Measurements from ENCODE around the gene ZNF362. TPM values are rescaled to one million over a fixed set of nuclear protein-coding genes. Genes with fewer than 3 reads are reported as not detected.

The ZNF362 gene
- total and polyA plus RNA-seq, 2 of the 13 experiments (the other 11 are each of a cell fraction or from before 2014, with no cell fraction given), result 8.3 to 14.2 TPM

DNA sequence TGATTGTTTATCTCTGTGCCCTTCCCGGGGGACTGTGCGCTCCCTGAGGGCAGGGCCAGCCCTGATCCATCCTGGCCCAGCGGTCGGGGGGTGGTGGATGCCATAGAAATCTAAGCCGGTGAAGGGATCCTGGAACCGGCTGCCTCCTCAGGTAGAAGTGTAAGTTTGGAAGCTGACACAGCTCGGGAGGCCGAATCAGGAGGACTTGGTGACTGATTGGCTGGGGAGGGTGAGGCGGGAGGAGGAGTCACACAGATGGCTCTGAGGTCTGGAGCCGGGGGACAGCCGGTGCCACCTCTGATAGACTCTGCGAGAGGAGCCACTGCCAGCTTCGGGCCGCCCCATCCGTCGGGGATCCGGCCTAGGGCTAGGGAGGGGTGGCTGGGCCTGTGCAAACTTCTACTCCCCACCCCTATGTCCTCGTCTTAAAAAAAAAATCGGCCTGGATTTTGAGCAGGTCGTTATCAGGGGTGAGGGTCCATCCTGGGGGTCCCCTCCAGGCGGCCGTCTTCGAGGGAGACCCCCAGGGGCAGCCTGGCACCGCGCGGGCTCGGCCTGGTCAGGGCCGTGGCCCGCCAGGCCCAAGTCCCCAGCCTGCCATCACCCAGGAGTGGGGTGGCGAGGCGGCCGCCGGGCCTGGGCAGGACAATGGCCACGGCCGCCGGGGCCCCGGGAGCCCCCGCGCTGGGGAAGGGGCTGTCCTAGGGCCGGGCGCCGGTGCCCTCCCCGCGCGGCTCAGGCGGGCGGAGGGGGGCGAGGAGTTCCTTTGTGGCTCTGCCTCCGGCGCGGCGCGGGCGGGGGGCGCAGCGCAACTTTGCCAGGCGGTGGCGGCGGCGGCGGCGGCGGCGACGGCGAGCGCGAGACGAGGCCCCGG is 708 bp upstream of the ZNF362 start (continued):
- TF ChIP-seq CENPX (CRISPR knock-in tag; IDR thresholded peaks at IDR 0.05), result no peak
- TF ChIP-seq TGIF2 (CRISPR knock-in tag; IDR thresholded peaks at IDR 0.05), result no peak
- TF ChIP-seq SNAI1 (CRISPR knock-in tag; IDR thresholded peaks at IDR 0.05; ENCODE audit: borderline replicate concordance), result no peak
- TF ChIP-seq ZNF3 (CRISPR knock-in tag; IDR thresholded peaks at IDR 0.05), result no peak
- no peak for TF ChIP-seq ZNF644 (CRISPR knock-in tag; IDR thresholded peaks at IDR 0.05; ENCODE audit: low read depth)
- TF ChIP-seq KLF9 (CRISPR knock-in tag; IDR thresholded peaks at IDR 0.05; ENCODE audit: low read depth), result no peak
- TF ChIP-seq SMC3 (IDR thresholded peaks at IDR 0.05; ENCODE audit: low read length), result no peak
- TF ChIP-seq, protein P1, sequence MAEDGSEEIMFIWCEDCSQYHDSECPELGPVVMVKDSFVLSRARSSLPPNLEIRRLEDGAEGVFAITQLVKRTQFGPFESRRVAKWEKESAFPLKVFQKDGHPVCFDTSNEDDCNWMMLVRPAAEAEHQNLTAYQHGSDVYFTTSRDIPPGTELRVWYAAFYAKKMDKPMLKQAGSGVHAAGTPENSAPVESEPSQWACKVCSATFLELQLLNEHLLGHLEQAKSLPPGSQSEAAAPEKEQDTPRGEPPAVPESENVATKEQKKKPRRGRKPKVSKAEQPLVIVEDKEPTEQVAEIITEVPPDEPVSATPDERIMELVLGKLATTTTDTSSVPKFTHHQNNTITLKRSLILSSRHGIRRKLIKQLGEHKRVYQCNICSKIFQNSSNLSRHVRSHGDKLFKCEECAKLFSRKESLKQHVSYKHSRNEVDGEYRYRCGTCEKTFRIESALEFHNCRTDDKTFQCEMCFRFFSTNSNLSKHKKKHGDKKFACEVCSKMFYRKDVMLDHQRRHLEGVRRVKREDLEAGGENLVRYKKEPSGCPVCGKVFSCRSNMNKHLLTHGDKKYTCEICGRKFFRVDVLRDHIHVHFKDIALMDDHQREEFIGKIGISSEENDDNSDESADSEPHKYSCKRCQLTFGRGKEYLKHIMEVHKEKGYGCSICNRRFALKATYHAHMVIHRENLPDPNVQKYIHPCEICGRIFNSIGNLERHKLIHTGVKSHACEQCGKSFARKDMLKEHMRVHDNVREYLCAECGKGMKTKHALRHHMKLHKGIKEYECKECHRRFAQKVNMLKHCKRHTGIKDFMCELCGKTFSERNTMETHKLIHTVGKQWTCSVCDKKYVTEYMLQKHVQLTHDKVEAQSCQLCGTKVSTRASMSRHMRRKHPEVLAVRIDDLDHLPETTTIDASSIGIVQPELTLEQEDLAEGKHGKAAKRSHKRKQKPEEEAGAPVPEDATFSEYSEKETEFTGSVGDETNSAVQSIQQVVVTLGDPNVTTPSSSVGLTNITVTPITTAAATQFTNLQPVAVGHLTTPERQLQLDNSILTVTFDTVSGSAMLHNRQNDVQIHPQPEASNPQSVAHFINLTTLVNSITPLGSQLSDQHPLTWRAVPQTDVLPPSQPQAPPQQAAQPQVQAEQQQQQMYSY (CRISPR knock-in tag; IDR thresholded peaks at IDR 0.05), result no peak
- TF ChIP-seq, protein P2, sequence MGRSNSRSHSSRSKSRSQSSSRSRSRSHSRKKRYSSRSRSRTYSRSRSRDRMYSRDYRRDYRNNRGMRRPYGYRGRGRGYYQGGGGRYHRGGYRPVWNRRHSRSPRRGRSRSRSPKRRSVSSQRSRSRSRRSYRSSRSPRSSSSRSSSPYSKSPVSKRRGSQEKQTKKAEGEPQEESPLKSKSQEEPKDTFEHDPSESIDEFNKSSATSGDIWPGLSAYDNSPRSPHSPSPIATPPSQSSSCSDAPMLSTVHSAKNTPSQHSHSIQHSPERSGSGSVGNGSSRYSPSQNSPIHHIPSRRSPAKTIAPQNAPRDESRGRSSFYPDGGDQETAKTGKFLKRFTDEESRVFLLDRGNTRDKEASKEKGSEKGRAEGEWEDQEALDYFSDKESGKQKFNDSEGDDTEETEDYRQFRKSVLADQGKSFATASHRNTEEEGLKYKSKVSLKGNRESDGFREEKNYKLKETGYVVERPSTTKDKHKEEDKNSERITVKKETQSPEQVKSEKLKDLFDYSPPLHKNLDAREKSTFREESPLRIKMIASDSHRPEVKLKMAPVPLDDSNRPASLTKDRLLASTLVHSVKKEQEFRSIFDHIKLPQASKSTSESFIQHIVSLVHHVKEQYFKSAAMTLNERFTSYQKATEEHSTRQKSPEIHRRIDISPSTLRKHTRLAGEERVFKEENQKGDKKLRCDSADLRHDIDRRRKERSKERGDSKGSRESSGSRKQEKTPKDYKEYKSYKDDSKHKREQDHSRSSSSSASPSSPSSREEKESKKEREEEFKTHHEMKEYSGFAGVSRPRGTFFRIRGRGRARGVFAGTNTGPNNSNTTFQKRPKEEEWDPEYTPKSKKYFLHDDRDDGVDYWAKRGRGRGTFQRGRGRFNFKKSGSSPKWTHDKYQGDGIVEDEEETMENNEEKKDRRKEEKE (IDR thresholded peaks at IDR 0.05), result no peak
- peak; percentile 15; the same call in 1 of the 2 replicates for TF ChIP-seq SALL2 (CRISPR knock-in tag; IDR thresholded peaks at IDR 0.05)
- TF ChIP-seq, protein P3, sequence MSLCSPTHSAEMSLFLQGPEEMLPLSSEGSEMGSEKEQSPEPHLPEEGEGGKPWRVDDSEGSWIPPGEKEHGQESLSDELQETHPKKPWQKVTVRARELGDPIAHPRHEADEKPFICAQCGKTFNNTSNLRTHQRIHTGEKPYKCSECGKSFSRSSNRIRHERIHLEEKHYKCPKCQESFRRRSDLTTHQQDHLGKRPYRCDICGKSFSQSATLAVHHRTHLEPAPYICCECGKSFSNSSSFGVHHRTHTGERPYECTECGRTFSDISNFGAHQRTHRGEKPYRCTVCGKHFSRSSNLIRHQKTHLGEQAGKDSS (CRISPR knock-in tag; IDR thresholded peaks at IDR 0.05; ENCODE audit: borderline replicate concordance, low read depth), result 0 out of 2 replicates have a peak, but pooled peaks have one; percentile 31
- no peak for TF ChIP-seq KDM1A (CRISPR knock-in tag; IDR thresholded peaks at IDR 0.05)
- TF ChIP-seq ZNF235 (CRISPR knock-in tag; IDR thresholded peaks at IDR 0.05; ENCODE audit: borderline replicate concordance), result no peak
- TF ChIP-seq KMT2A (CRISPR knock-in tag; IDR thresholded peaks at IDR 0.05), result no peak
- no peak for TF ChIP-seq ZNF260 (CRISPR knock-in tag; IDR thresholded peaks at IDR 0.05; ENCODE audit: borderline replicate concordance, low read depth)
- TF ChIP-seq ZNF878 (CRISPR knock-in tag; IDR thresholded peaks at IDR 0.05), result no peak
- TF ChIP-seq ZNF780A (CRISPR knock-in tag; IDR thresholded peaks at IDR 0.05), result no peak

Measured in HepG2 (cell line).